Psoas muscle (tissue), 8 donors: Measurements from ENCODE around the gene TMEM59L. TPM values are rescaled to one million over a fixed set of nuclear protein-coding genes. Genes with fewer than 3 reads are reported as not detected.

ENCODE experiments used
- ATAC-seq, 4 donors: fragments of 200-7000 bp; cut with Tn5 transposase; one replicate each; pipeline ENCODE4 v1.9.1; 2020; ENCODE audit warnings: moderate library complexity in 3 of 4, mild to moderate bottlenecking in 2 of 4
- DNase-seq, 2 donors: peaks; one replicate each; pipeline ENCODE4 v3.0.0-alpha.2; 2020
- H3K27ac ChIP-seq: fragments of 200-600 bp; one replicate; pipeline ENCODE4 v1.8.0; 2022
- H3K27me3 ChIP-seq, 3 donors: fragments of 200-600 bp in 1 of 3; one replicate each; pipeline versions ENCODE4 v1.6.1 to v1.8.0; 2013 to 2022; ENCODE audit warnings: low read length in 2 of 3, mild to moderate bottlenecking in 2 of 3, moderate library complexity in 1 of 3; ENCODE audit not compliant: insufficient read depth in 3 of 3
- H3K36me3 ChIP-seq, 2 donors: fragments of 200-600 bp in 1 of 2; one replicate each; pipeline versions ENCODE4 v1.6.1 to v1.8.0; 2013 to 2022; ENCODE audit warnings: low read depth in 1 of 2, mild to moderate bottlenecking in 1 of 2, moderate library complexity in 1 of 2; ENCODE audit not compliant: insufficient read depth in 1 of 2
- H3K4me1 ChIP-seq: fragments of 200-600 bp; one replicate; pipeline ENCODE4 v1.8.0; 2022
- H3K4me3 ChIP-seq: fragments of 200-600 bp; one replicate; pipeline ENCODE4 v1.8.0; 2022; ENCODE audit warnings: mild to moderate bottlenecking
- H3K9me3 ChIP-seq: fragments of 200-600 bp; one replicate; pipeline ENCODE4 v1.8.0; 2022
- CTCF ChIP-seq: fragments of 200-600 bp; IDR thresholded peaks from one replicate; pipeline ENCODE4 v1.8.0; 2022; ENCODE audit warnings: antibody characterized with exemption
- WGBS, 3 donors: extraction: QIAGEN DNeasy Blood & Tissue Kit; methylation state at CpG; one replicate each; pipeline versions ENCODE4 v1.1.6 to v1.1.7; 2013; 5-methylcytosine and 5-hydroxymethylcytosine counted together
- intact Hi-C, 2 donors: fragments of 100-400 bp; cut with DNase I; formaldehyde crosslinking; loops; one replicate each; pipeline versions ENCODE4 v1.11.0 to v1.14.2; 2022
- polyA plus RNA-seq, 3 donors: library from polyadenylated mRNA; stranded (reverse); fragments of 200-250 nt; gene quantifications; one replicate each; pipeline ENCODE4 v1.2.3, GENCODE V29; 2013
- total RNA-seq, 4 donors: library from RNA; stranded (reverse); fragmentation: NEBNext Ultra II Directional in 2 of 4; extraction: Animal tissue kit (Norgen Biotek cat#: 25700) in 2 of 4; gene quantifications; one replicate each; pipeline versions ENCODE4 v1.2.1 to v1.2.4, GENCODE V29; 2021 to 2023
- donor health status: healthy with polysubstance abuse.
- donor health status: DM: no; HTN: no; CAD: no; lungs with moderate emphysema.
- donor health status: Bipolar disorder and iron deficiency.
- donor health status: healthy.
- donor health status: DM: yes; HTN: yes; CAD: no.
- donor health status: DM: no; HTN: no; CAD: no.
- donor health status: DM: no; HTN: no; CAD: no.
- donor health status: DM: yes; HTN: yes; CAD: no.

TMEM59L gene
- total and polyA plus RNA-seq, 7 donors: 0.79 to 4.8 (median 2.5) TPM

- Histone ChIP-seq H3K27ac (no peak overlapping the region), H3K9me3 (no peaks in the 10 kb centered on the region), H3K36me3 (no peaks in the 10 kb centered on the region), H3K27me3 (peaks cover 0 to 40% (median 12%) of the 10 kb centered on the region in 3 donors), H3K4me1 (peaks cover under 1% of the 10 kb centered on the region), H3K4me3 (no peak overlapping the region)
- no peak for ATAC-seq
- DNase-seq: no peak
- TF ChIP-seq CTCF: no peak
- intact Hi-C loops: no loop called here
Observed at GRCh38 chr19:18617562-18617961, 4.9 kb downstream of the TMEM59L start.

GRCh38 chr19:18618236-18618635 is 5.6 kb downstream of the TMEM59L start:
- 86 to 92% (median 89%) methylated on average over 12 to 13 of the region's 13 CpGs for WGBS, 3 donors
- intact Hi-C loops: no loop called here
- Histone ChIP-seq H3K9me3 (no peaks in the 10 kb centered on the region), H3K27ac (no peak overlapping the region), H3K36me3 (no peaks in the 10 kb centered on the region), H3K4me3 (no peak overlapping the region), H3K4me1 (no peaks in the 10 kb centered on the region), H3K27me3 (peaks cover 0 to 33% (median 5%) of the 10 kb centered on the region in 3 donors)
- no peak for DNase-seq
- no peak for TF ChIP-seq CTCF
- ATAC-seq: no peak

- intact Hi-C loops: no loop called here
- DNase-seq (no peak), ATAC-seq (no peak)
- Histone ChIP-seq H3K27me3 (peaks cover 0 to 15% (median 0%) of the 10 kb centered on the region in 3 donors), H3K27ac (no peak overlapping the region), H3K9me3 (no peaks in the 10 kb centered on the region), H3K4me3 (no peak overlapping the region), H3K36me3 (no peaks in the 10 kb centered on the region), H3K4me1 (no peaks in the 10 kb centered on the region)
- no peak for TF ChIP-seq CTCF
- 83 to 89% (median 89%) methylated on average over 5 to 10 of the region's 10 CpGs for WGBS, 3 donors
Observed at GRCh38 chr19:18620311-18620710, 7.6 kb downstream of the TMEM59L start.

GRCh38 chr19:18620902-18621301 is 8.2 kb downstream of the TMEM59L start:
- DNase-seq: no peak
- Histone ChIP-seq H3K27me3 (peaks cover 0 to 14% (median 0%) of the 10 kb centered on the region in 3 donors), H3K4me3 (no peak overlapping the region), H3K36me3 (no peaks in the 10 kb centered on the region), H3K27ac (no peak overlapping the region), H3K9me3 (no peaks in the 10 kb centered on the region), H3K4me1 (no peaks in the 10 kb centered on the region)
- no peak for TF ChIP-seq CTCF
- ATAC-seq: no peak
- WGBS, 3 donors: 78 to 86% (median 82%) methylated on average over 7 of the region's 7 CpGs
- intact Hi-C loops: no loop called here

GRCh38 chr19:18626906-18627305 is 14.2 kb downstream of the TMEM59L start:
- intact Hi-C loops: no loop called here
- Histone ChIP-seq H3K27me3 (no peaks in the 10 kb centered on the region), H3K4me1 (no peaks in the 10 kb centered on the region), H3K4me3 (no peak overlapping the region), H3K36me3 (no peaks in the 10 kb centered on the region), H3K27ac (no peak overlapping the region), H3K9me3 (no peaks in the 10 kb centered on the region)
- no peak for DNase-seq
- ATAC-seq: no peak
- WGBS, 3 donors: 67 to 76% (median 72%) methylated on average over 2 of the region's 2 CpGs
- no peak for TF ChIP-seq CTCF
